Mesothelial cell of epicardium (in vitro differentiated cells): ENCODE results near the gene PHF19. TPM values are rescaled to one million over a fixed set of nuclear protein-coding genes. Genes with fewer than 3 reads are reported as not detected.

Experiments used
- DNase-seq, 2 experiments: peaks; one replicate each; pipeline ENCODE4 v3.0.0; 2021; ENCODE audit warnings: low spot score in 2 of 2; ENCODE audit not compliant: unreplicated experiment in 2 of 2
- H3K27ac Mint-ChIP-seq: 2 replicates; pipeline ENCODE4 v1.8.0; 2021; ENCODE audit warnings: mixed read lengths
- H3K27me3 Mint-ChIP-seq: 2 replicates; pipeline ENCODE4 v1.8.0; 2021; ENCODE audit warnings: low read depth, mixed read lengths
- H3K36me3 Mint-ChIP-seq: 2 replicates; pipeline ENCODE4 v1.8.0; 2021; ENCODE audit warnings: mixed read lengths
- H3K4me1 Mint-ChIP-seq: 2 replicates; pipeline ENCODE4 v1.8.0; 2021; ENCODE audit warnings: mixed read lengths
- H3K4me3 Mint-ChIP-seq: 2 replicates; pipeline ENCODE4 v1.8.0; 2021; ENCODE audit warnings: mild to moderate bottlenecking, moderate library complexity, mixed read lengths
- H3K9me3 Mint-ChIP-seq: 2 replicates; pipeline ENCODE4 v1.8.0; 2021; ENCODE audit warnings: mixed read lengths
- CTCF ChIP-seq: fragments of 200-600 bp; sonication (generic); IDR thresholded peaks from one replicate; pipeline ENCODE4 v1.5.0; 2021; ENCODE audit warnings: antibody characterized with exemption; ENCODE audit not compliant: unreplicated experiment
- total RNA-seq: library from RNA; stranded (reverse); gene quantifications from 3 replicates; pipeline ENCODE4 v1.2.1, GENCODE V29; 2021

Gene PHF19
- total RNA-seq, 1 donor from 2014 or later = 41.6 TPM

- Mint-ChIP-seq H3K4me1 (peaks cover 28% of the 10 kb centered on the region), H3K9me3 (peaks cover 3% of the 10 kb centered on the region), H3K4me3 (no peak overlapping the region), H3K27me3 (no peaks in the 10 kb centered on the region), H3K36me3 (peaks cover 6% of the 10 kb centered on the region), H3K27ac (peak overlapping the region; percentile 73)
- DNase-seq = no peak
- no peak for TF ChIP-seq CTCF
Measured at GRCh38 chr9:120917929-120918762, 41.2 kb upstream of the PHF19 start.

- Mint-ChIP-seq H3K9me3 (peaks cover 3% of the 10 kb centered on the region), H3K36me3 (peaks cover 6% of the 10 kb centered on the region), H3K4me1 (peaks cover 28% of the 10 kb centered on the region), H3K27me3 (no peaks in the 10 kb centered on the region), H3K4me3 (no peak overlapping the region), H3K27ac (peak overlapping the region; percentile 62)
- no peak for DNase-seq
- TF ChIP-seq CTCF = no peak
Measured at GRCh38 chr9:120916991-120917880, 40.2 kb upstream of the PHF19 start.

GRCh38 chr9:120916588-120916987, 39.6 kb upstream of the PHF19 start:
- no peak for DNase-seq
- Mint-ChIP-seq H3K9me3 (peaks cover 3% of the 10 kb centered on the region), H3K27ac (peak overlapping the region; percentile 62), H3K36me3 (peaks cover 6% of the 10 kb centered on the region), H3K4me1 (peaks cover 23% of the 10 kb centered on the region), H3K4me3 (no peak overlapping the region), H3K27me3 (no peaks in the 10 kb centered on the region)
- TF ChIP-seq CTCF = no peak

- no peak for TF ChIP-seq CTCF
- Mint-ChIP-seq H3K9me3 (peaks cover 3% of the 10 kb centered on the region), H3K4me1 (peaks cover 23% of the 10 kb centered on the region), H3K27me3 (no peaks in the 10 kb centered on the region), H3K27ac (no peak overlapping the region), H3K36me3 (peaks cover 6% of the 10 kb centered on the region), H3K4me3 (no peak overlapping the region)
- DNase-seq = no peak
Measured at GRCh38 chr9:120915854-120916470, 39.0 kb upstream of the PHF19 start.

- no peak overlapping the region for H3K27ac Mint-ChIP-seq
- no peak for DNase-seq
- peaks cover 9% of the 10 kb centered on the region for H3K36me3 Mint-ChIP-seq
- H3K4me3 Mint-ChIP-seq = no peak overlapping the region
- H3K27me3 Mint-ChIP-seq = no peaks in the 10 kb centered on the region
- H3K4me1 Mint-ChIP-seq = peaks cover 15% of the 10 kb centered on the region
- no peak for TF ChIP-seq CTCF
- peaks cover 3% of the 10 kb centered on the region for H3K9me3 Mint-ChIP-seq
Measured at GRCh38 chr9:120914953-120915352, 38.0 kb upstream of the PHF19 start.
